Mammary epithelial cell (primary cell): ENCODE results near the gene SLC25A34.

ENCODE experiments used
- CTCF ChIP-seq, 2 donors: IDR thresholded peaks in 1 of 2; conservative IDR thresholded peaks in 1 of 2; 2 replicates each; pipeline ENCODE4 v1.5.1; 2011 to 2012; ENCODE audit warnings: inconsistent platforms in 2 of 2, low read length in 2 of 2, mild to moderate bottlenecking in 2 of 2, control low read depth in 1 of 2, low read depth in 1 of 2; ENCODE audit not compliant: insufficient read depth in 1 of 2; ENCODE audit errors: extremely low read depth in 1 of 2
- EZH2 ChIP-seq: IDR thresholded peaks from 2 replicates; pipeline ENCODE4 v1.6.1; 2012; ENCODE audit warnings: low read length, inconsistent platforms, borderline replicate concordance

- no peak for TF ChIP-seq CTCF (conservative IDR thresholded peaks at IDR 0.05 in 1 of 2, IDR thresholded peaks at IDR 0.05 in 1 of 2; ENCODE audit: extremely low read depth in 1 of 2, insufficient read depth in 1 of 2, low read depth in 1 of 2, low read length in 2 of 2)
- no peak for TF ChIP-seq EZH2
Measured at GRCh38 chr1:15758343-15758931, 22.4 kb downstream of the SLC25A34 start, which contains the start of gene FBLIM1.
